ENCODE results near the gene PTPN2.

DNA sequence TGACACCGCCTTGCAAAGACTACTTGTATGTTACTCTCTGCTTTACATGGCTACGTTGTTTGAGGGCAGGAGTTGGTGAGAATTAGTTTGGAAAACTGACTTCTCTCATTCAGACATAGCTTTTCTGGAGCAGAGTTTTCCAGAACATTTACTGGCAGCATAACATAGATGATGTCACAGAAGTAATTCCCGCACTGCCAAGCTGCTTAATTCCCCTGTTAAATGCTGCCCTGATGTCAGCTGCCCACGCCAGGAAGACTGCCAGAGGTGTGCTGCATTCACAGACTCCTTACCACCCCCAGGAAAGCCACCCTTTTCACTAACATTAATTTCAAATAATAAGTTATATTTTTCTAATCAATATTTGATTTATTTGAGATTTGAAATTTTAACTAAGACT, 24.7 kb upstream of the PTPN2 start:
- TF ChIP-seq, protein P1, sequence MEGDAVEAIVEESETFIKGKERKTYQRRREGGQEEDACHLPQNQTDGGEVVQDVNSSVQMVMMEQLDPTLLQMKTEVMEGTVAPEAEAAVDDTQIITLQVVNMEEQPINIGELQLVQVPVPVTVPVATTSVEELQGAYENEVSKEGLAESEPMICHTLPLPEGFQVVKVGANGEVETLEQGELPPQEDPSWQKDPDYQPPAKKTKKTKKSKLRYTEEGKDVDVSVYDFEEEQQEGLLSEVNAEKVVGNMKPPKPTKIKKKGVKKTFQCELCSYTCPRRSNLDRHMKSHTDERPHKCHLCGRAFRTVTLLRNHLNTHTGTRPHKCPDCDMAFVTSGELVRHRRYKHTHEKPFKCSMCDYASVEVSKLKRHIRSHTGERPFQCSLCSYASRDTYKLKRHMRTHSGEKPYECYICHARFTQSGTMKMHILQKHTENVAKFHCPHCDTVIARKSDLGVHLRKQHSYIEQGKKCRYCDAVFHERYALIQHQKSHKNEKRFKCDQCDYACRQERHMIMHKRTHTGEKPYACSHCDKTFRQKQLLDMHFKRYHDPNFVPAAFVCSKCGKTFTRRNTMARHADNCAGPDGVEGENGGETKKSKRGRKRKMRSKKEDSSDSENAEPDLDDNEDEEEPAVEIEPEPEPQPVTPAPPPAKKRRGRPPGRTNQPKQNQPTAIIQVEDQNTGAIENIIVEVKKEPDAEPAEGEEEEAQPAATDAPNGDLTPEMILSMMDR (IDR thresholded peaks at IDR 0.05; ENCODE audit: borderline replicate concordance, extremely low read depth, low read length, poor library complexity, severe bottlenecking) = no peak
- no peak for TF ChIP-seq EZH2 (IDR thresholded peaks at IDR 0.05; ENCODE audit: borderline replicate concordance, low read depth, low read length, severe bottlenecking)
